ENCODE data around the gene PWP2.
"Not testable (repeated sequence)": the region's sequence is repeated elsewhere in the genome, so short reads cannot be mapped to it uniquely, and the experiment has no call there.

Gene PWP2

GRCh38 chr21:44082648-44083440 is 24.4 kb upstream of the PWP2 start:
- DNase-seq = no peak

GRCh38 chr21:44083631-44084291 is 23.4 kb upstream of the PWP2 start:
- peak in 1 of 56 donors; percentile 16 for DNase-seq

- no peak for DNase-seq
Measured at GRCh38 chr21:44084496-44085241, 22.5 kb upstream of the PWP2 start.

- DNase-seq = peak in 50 of 56 donors; percentile 19 to 88 (median 59)
Measured at GRCh38 chr21:44085491-44086321, 21.5 kb upstream of the PWP2 start.

- no peak for DNase-seq
Measured at GRCh38 chr21:44086636-44087425, 20.4 kb upstream of the PWP2 start.

- DNase-seq = peak in 1 of 56 donors; percentile 31
Measured at GRCh38 chr21:44087426-44088400, 19.5 kb upstream of the PWP2 start.

GRCh38 chr21:44088401-44088780 is 18.8 kb upstream of the PWP2 start:
- no peak for DNase-seq

- no peak for DNase-seq
Measured at GRCh38 chr21:44089001-44089911, 17.9 kb upstream of the PWP2 start.

GRCh38 chr21:44090325-44090724 is 16.9 kb upstream of the PWP2 start:
- no peak for DNase-seq

GRCh38 chr21:44092211-44092610 is 15.0 kb upstream of the PWP2 start:
- peak in 3 of 56 donors; percentile 28 to 47 (median 36) for DNase-seq

- no peak for DNase-seq
Measured at GRCh38 chr21:44093761-44094160, 13.4 kb upstream of the PWP2 start.

GRCh38 chr21:44094832-44095231 is 12.4 kb upstream of the PWP2 start:
- DNase-seq = no peak

- DNase-seq = not testable (repeated sequence)
Measured at GRCh38 chr21:44098507-44098906, 8.7 kb upstream of the PWP2 start.

- not testable (repeated sequence) for DNase-seq
Measured at GRCh38 chr21:44098964-44099363, 8.2 kb upstream of the PWP2 start.

GRCh38 chr21:44107589-44107988 is 390 bp downstream of the PWP2 start:
- DNase-seq = not testable (repeated sequence)

- not testable (repeated sequence) for DNase-seq
Measured at GRCh38 chr21:44113702-44114371, 6.6 kb downstream of the PWP2 start.

GRCh38 chr21:44122131-44122530 is 14.9 kb downstream of the PWP2 start:
- not testable (repeated sequence) for DNase-seq

All from amygdala (tissue), 56 donors.